SHP77 (cell line): ENCODE results near the gene SUN2.

Experiments used
- DNase-seq, 2 experiments: peaks; one replicate each; lab custom pipeline; 2025; lab: John Stamatoyannopoulos, UW

Gene SUN2

GRCh38 chr22:38753948-38754750 lies 1.6 kb downstream of the SUN2 start:
- peak; percentile 55 to 81 for DNase-seq

DNA sequence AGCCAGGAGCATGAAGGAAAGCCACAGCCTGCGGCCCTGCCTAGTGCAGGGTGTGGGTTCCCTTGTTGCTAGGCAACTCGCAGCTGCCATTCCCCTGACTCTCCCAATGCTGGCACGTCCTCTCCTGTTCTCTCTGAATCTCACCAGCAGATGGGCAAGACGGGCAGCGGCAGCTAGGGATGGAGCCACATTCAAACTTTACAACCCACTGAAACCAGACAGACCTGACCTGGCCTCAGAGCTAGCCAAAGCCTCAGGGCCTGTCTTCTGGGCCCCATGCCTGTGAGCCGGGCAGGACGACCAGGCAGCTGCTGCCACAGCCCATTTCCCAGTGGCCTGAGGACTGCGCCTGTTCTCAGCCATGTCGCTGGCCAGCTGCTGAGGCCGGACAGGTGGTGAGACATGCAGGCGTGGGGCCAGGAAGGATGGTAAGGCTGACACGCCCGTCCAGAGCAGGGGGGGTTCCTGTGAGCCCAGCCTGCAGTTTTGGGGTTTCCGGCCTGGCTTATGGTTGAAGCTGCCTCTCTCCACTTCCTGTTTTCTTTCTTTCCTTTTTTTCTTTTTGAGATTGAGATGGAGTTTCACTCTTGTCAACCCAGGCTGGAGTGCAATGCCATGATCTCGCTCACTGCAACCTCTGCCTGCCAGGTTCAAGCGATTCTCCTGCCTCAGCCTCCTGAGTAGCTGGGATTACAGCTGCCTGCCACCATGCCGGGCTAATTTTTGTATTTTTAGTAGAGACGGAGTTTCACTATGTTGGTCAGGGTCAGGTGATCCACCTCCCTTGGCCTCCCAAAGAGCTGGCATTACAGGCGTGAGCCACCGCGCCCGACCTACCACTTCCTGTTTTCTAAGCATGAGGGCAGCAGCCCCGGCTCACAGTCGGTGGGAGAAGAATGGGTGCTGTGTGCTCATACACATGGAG lies 4.1 kb downstream of the SUN2 start:
- DNase-seq, result peak; percentile 52 to 85

DNA sequence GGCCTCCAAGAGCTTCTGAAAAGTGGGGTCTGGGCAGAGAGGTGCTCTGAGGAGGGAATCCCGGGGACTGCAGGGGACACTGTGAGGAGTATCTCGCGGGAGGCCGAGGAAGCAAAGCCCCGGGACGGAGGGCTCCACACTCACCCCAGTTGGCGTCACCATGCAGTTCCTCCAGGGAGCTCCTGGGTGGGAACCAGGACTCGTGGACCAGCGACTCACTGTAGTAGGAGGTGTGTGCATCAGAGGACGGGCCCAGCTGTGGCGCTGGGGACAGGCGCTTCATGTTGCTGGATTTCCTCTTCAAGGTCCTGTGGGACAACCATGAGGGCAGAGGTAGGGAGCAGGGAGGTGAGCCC lies 4.8 kb downstream of the SUN2 start:
- no peak for DNase-seq

- DNase-seq, result no peak
Measured at GRCh38 chr22:38750638-38751037, 5.2 kb downstream of the SUN2 start.

DNA sequence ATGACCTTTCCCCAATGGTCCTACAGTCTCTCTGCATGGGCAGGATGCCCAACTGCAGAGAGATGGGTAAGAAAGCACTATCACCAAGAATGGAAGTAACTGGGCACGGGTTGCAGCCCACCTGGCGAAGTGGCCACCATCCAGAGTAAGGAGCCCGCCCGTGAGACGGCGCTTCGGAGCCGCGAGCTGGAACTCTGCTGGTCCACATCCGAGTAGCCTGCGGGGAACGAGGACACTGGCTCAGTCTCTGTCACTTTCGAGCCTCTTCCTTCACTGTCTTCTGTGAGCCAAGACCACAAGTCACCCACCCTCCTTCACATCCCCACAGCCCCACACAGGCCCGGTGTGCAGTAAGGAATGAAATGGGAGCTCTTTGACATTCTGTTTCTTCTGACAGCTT lies 5.7 kb downstream of the SUN2 start:
- DNase-seq, result no peak

DNA sequence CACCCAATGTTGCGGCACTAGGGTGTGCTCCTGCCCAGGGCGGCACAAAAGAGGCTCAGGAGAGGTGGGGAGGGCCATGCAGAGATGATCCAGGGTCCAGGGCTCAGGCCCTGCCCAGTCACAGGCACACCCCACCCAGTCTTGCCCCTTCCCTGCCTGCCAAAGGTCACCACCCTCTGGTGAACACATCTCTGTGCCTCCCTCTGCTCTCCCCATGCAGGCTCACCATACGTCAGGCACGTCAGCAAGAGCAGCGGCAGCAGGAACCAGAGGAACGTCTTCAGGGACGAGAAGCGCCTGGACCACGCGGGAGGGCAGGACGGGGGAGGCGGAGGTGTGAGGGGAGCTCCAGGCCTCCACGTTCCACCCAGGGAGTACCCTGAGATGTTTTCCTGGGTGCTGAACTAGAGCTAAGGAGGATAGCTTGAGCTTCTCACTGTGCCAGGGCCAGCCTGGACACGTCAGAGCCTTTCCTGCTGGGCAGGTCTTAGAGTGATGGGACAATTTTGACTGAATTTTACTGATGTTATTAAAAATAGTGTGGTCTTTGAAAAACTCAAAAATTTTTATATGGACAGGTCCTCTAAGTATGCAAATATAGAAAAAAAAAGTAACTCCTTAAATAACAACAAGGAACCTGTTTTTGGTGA lies 7.2 kb downstream of the SUN2 start:
- DNase-seq, result no peak

DNA sequence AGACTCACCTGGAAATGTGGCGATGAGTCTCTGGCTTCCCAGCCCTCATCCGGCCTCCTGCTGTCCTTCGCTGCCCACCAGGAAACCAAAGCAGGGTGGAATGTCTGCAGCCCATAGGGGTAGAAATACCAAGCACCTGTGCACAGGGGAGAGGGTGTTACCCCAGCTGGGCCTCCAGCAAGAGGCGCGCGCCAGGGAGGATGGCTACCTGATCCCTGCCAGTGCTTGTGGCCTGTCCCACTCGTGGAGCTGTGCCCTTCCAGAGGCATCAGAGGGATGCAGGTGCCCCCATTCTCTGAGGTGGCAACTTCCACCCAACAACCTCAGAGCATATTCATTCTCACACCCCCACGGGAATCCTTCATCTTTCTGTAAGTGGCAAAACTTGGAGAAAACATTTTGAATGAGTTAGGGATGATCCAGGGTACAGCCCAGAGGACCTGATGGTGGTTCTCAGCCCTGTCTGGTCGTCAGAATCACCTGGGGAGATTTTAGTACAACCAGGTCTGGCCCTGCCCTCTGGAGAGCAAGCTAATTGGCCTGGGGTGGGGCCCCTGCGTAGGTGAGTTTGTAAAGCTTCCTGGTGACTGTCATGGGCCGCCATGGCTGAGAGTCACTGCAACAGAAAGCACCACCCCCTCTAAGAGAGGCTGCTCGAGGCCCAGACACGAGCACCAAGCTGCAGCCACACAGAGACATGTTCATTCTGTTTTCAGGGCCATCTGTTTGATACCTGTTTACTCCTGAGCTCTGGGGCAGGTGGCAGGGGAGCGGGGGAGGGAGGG lies 9.9 kb downstream of the SUN2 start:
- DNase-seq, result peak; percentile 29 to 43

- DNase-seq, result no peak
Measured at GRCh38 chr22:38744981-38745380, 10.8 kb downstream of the SUN2 start.

DNA sequence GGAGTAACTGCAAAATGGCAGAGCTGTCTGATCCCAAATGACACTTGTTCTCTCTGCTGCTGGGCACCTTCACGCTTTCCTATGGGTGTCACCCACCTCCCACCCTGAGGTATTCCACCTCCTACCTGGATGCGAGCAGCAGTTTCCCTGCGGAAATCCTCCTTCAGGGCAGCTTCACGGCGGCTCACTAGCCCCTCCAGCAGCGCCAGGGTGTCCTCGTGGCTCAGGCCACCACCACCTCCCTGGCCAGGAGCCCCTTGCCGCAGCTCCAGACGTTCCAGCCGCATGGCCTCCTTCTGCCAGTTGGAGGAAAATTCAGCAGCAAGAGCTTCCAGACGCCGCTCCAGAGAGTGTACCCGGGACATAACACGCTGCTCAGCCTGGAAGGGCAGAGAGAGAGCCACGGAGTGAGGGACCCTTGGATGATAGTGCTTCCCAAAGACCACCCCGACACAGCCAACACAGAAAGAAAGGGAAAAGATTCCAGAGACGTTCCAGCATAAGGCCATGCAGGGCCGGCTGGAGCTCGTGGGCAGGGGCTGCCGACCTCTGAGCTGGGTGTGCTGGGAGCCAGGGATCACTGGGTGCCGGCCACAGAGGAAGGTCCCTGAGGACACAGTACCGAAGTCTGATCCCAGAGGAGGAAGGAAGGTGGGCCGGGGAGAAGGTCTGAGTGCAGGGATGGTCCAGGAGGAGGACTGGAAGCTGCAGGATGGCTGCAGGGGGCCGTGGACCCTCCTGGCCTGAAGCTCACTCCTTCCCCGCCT lies 13.4 kb downstream of the SUN2 start:
- no peak for DNase-seq

DNA sequence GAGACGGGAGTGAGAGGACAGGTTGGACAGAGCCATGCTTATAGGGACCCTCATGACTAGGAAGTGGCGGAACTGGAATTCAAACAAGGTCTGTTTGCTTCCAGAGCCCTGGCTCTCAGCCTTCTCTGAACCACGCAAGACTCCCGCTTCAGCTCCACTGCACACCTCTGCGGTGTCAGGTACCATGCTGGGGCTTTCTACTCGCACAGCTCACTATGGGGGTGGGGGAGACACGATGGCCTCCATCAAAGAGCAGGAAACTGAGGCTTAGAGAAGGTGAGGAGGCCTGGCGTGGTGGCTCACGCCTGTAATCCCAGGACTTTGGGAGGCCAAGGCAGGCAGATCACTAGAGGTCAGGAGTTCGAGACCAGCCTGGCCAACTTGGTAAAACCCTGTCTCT lies 14.2 kb downstream of the SUN2 start:
- no peak for DNase-seq

DNA sequence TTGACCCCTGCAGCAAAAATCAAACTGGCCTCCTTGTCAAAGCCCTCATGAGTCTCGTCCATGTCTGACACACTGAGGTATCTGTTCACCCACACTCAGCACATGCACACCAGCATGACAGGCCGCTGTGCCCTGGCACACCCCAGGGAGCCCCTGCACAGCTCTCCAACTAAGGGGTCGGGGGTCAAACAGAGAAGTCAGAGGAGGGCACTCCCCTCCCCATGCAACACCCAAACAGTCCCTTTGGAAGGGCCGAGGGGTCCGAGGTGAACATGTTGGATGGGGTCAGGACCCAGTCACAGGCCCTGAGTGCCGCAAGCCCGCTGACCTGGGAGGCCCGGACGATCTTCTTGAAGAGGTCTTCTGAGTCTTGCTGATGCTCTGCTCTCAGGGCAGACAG lies 14.6 kb downstream of the SUN2 start:
- DNase-seq, result no peak

- no peak for DNase-seq
Measured at GRCh38 chr22:38740754-38741153, 15.0 kb downstream of the SUN2 start.

DNA sequence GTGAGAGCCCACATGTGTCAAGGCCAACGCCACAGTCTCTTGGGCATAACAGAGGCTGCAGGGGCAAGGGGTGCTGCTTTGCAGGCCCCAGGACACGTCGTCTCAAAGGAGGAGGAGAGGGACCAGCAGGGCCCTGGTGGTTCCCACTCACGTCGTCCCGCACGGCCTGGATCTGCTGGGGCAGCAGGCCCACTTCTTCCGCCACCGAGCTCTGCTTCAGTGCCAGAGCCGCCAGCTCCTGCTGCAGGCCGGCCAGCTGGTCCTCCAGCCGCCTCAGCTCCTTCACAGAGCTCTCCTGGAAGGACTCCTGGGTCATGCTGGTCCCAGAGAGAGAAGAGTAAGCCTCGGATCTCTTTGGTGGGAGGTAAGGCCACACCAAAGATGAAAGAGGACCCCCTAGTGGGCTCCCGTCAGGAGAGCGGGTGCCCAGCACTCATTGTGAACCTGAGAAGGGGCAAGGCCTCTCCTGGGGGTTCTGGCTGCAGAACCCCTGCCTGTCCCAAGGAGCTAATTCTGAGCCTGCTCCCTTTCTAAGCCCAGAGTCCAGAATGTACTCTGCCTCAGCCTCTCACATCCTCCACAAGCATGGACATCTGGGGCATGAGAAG lies 15.6 kb downstream of the SUN2 start:
- DNase-seq, result no peak

- DNase-seq, result no peak
Measured at GRCh38 chr22:38739300-38740055, 16.3 kb downstream of the SUN2 start.

DNA sequence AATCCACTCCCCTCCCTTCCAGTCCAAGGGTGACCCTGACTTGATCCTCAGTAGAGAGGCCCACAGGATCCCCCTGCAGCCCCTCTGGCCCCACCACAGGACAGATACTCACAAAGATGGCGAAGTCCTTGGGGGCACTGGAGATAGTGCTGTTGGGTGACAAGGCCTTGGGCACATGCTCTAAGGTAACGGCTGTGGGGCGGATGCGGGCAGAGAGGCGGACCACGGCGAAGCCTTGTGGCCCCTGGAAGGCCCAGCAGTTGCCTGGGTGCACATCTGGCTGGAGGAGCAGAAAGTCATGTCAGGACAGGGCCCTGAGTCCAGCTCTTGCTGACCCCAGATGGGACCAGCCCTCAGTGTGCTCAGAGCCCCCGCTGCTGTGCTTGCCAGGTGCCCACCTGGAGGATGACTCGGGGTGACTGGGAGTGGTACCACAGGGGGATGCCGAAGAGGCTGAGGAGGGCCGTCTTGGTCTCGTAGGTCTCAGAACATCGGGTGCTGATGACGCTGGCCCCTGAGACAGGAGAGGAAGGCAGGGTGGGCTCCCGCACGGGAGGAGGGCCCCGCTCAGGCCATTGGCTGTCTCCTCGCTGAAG lies 17.2 kb downstream of the SUN2 start:
- no peak for DNase-seq

- no peak for DNase-seq
Measured at GRCh38 chr22:38737302-38738060, 18.3 kb downstream of the SUN2 start.

- no peak for DNase-seq
Measured at GRCh38 chr22:38736257-38736570, 19.6 kb downstream of the SUN2 start.

DNA sequence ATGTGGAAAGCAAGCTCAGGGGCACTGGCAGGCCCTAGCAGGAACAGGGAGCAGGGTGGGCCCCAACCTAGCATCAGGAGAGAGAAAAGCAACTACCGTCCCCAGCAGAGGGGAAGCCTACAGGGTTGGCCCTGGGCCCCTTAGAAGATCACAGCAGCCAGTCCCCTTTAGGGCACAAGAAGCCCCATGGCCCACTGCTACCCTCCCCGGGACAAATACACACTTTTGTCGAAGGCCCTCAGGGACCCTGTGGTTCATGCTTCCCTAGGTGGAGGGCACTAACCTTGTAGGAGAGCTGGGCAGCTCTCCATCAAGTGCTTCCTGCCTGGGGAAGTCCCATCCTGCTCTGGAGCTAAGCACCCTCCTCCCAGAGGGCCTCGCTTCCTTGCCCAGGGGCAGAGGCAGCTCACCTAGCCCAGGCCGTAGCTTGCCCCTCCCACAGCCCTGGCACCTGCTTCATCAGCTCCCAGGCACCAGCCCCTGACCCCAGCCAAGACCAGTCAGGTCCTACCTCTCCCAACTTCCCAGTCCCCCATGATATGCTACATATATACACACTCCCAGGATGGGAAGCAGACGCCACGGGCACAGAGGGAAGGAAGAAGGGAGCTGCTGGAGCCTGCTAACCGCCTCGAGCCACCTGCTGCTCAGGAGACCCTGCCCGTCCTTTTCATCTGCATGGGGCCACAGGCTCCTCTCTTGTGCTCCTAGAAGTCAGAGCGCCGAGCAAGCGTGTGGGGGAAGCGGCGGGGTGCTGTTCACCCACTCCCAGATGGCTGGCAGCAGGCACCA lies 20.1 kb downstream of the SUN2 start:
- DNase-seq, result no peak
